HepG2 (cell line): ENCODE measurements around the gene ZBTB7B. TPM values are rescaled to one million over a fixed set of nuclear protein-coding genes. Genes with fewer than 3 reads are reported as not detected.

ENCODE experiments used
- CCAR2 ChIP-seq: fragments of 200-400 bp; formaldehyde crosslinking; optimal IDR thresholded peaks from 2 replicates; pipeline ENCODE3; 2018; ENCODE audit warnings: low read depth, mild to moderate bottlenecking, low read length, moderate library complexity
- DPF2 ChIP-seq: sonication (generic); formaldehyde crosslinking; IDR thresholded peaks from 2 replicates; pipeline ENCODE4 v1.4.0; 2020; ENCODE audit warnings: mild to moderate bottlenecking, low read depth, missing genetic modification reagents, borderline replicate concordance
- GABPB1 ChIP-seq: IDR thresholded peaks from 2 replicates; pipeline ENCODE4 v1.6.1; 2016; ENCODE audit warnings: mild to moderate bottlenecking, missing genetic modification reagents, moderate library complexity, missing compliant biosample characterization
- HIC2 ChIP-seq: sonication (generic); formaldehyde crosslinking; IDR thresholded peaks from 2 replicates; pipeline ENCODE4 v1.9.0; 2022; ENCODE audit warnings: low read depth, missing genetic modification reagents
- PCBP2 ChIP-seq: fragments of 200-400 bp; formaldehyde crosslinking; optimal IDR thresholded peaks from 2 replicates; pipeline ENCODE3; 2018; ENCODE audit warnings: low read length, low read depth; ENCODE audit not compliant: poor library complexity, severe bottlenecking
- PHF8 ChIP-seq: sonication (generic); formaldehyde crosslinking; IDR thresholded peaks from 2 replicates; pipeline ENCODE4 v1.5.0; 2020; ENCODE audit warnings: missing genetic modification reagents
- POLR2G ChIP-seq: fragments of 200-400 bp; formaldehyde crosslinking; IDR thresholded peaks from 2 replicates; pipeline ENCODE4 v1.6.1; 2018; ENCODE audit warnings: mild to moderate bottlenecking, low read depth, low read length, moderate library complexity
- PPARG ChIP-seq: conservative IDR thresholded peaks from 2 replicates; pipeline ENCODE4 v1.6.1; 2016; ENCODE audit warnings: missing biosample characterization, missing genetic modification reagents
- PTBP1 ChIP-seq: fragments of 200-400 bp; formaldehyde crosslinking; IDR thresholded peaks from 2 replicates; pipeline ENCODE4 v1.6.1; 2018; ENCODE audit warnings: low read length, low read depth; ENCODE audit not compliant: poor library complexity, severe bottlenecking
- SKI ChIP-seq: fragments of 450-650 bp; IDR thresholded peaks from one replicate; pipeline ENCODE4 v1.6.1; 2018; ENCODE audit warnings: mild to moderate bottlenecking; ENCODE audit not compliant: partially characterized antibody
- TAF1 ChIP-seq: sonication (generic); formaldehyde crosslinking; IDR thresholded peaks from 2 replicates; pipeline ENCODE4 v1.4.0; 2020; ENCODE audit warnings: missing genetic modification reagents
- TEAD3 ChIP-seq: optimal IDR thresholded peaks from 2 replicates; pipeline ENCODE3; 2016; ENCODE audit warnings: borderline replicate concordance
- THAP8 ChIP-seq: sonication (generic); formaldehyde crosslinking; IDR thresholded peaks from 2 replicates; pipeline ENCODE4 v1.5.1; 2020; ENCODE audit warnings: missing genetic modification reagents, mild to moderate bottlenecking, borderline replicate concordance
- XRCC5 ChIP-seq: fragments of 200-400 bp; formaldehyde crosslinking; optimal IDR thresholded peaks from 2 replicates; pipeline ENCODE3; 2017; ENCODE audit warnings: mild to moderate bottlenecking, low read length
- ZBTB37 ChIP-seq: sonication (generic); formaldehyde crosslinking; IDR thresholded peaks from 2 replicates; pipeline ENCODE4 v1.4.0; 2020; ENCODE audit warnings: mild to moderate bottlenecking, missing genetic modification reagents
- ZNF275 ChIP-seq: sonication (generic); formaldehyde crosslinking; IDR thresholded peaks from 2 replicates; pipeline ENCODE4 v1.8.0; 2022; ENCODE audit warnings: missing genetic modification reagents, mild to moderate bottlenecking, inconsistent platforms, borderline replicate concordance
- ZNF331 ChIP-seq: sonication (generic); formaldehyde crosslinking; IDR thresholded peaks from 2 replicates; pipeline ENCODE4 v1.4.0; 2020; ENCODE audit warnings: missing genetic modification reagents
- ZNF414 ChIP-seq: sonication (generic); formaldehyde crosslinking; IDR thresholded peaks from 2 replicates; pipeline ENCODE4 v1.5.0; 2020; ENCODE audit warnings: missing genetic modification reagents
- ZNF619 ChIP-seq: sonication (generic); formaldehyde crosslinking; IDR thresholded peaks from 2 replicates; pipeline ENCODE4 v1.4.0; 2020; ENCODE audit warnings: mild to moderate bottlenecking, missing genetic modification reagents
- ZNF761 ChIP-seq: sonication (generic); formaldehyde crosslinking; conservative IDR thresholded peaks from 2 replicates; pipeline ENCODE4 v1.4.0; 2020; ENCODE audit warnings: mild to moderate bottlenecking, missing genetic modification reagents
- polyA plus RNA-seq, 8 experiments: library from polyadenylated mRNA; depleted of rRNA in 3 of 8; stranded (reverse) in 7 of 8; unstranded in 1 of 8; fragments of >200 nt; fragmentation: Illumina TruSeq in 4 of 8; extraction: Trizol in 4 of 8; gene quantifications; 2 replicates each; pipeline versions ENCODE4 v1.2.1 to v1.2.3, GENCODE V29; 2011 to 2016; ENCODE audit warnings: low read depth in 4 of 8, missing spikeins in 1 of 8, mixed read lengths in 1 of 8; ENCODE audit not compliant: insufficient read depth in 1 of 8
- total RNA-seq, 5 experiments: library from RNA; depleted of rRNA; stranded (reverse); fragments of >200 nt; fragmentation: Illumina TruSeq; extraction: Trizol; gene quantifications; 2 replicates each; pipeline ENCODE4 v1.2.3, GENCODE V29; 2016; ENCODE audit warnings: low read depth in 1 of 5
- TF ChIP-seq, protein P1 (sequence below): sonication (generic); formaldehyde crosslinking; IDR thresholded peaks from 2 replicates; pipeline ENCODE4 v1.5.0; 2020; ENCODE audit warnings: mild to moderate bottlenecking, missing genetic modification reagents, moderate library complexity

ZBTB7B gene
- total and polyA plus RNA-seq, 2 of the 13 experiments (the other 11 are each of a cell fraction or from before 2014, with no cell fraction given) = 15.5 to 17.5 TPM

DNA sequence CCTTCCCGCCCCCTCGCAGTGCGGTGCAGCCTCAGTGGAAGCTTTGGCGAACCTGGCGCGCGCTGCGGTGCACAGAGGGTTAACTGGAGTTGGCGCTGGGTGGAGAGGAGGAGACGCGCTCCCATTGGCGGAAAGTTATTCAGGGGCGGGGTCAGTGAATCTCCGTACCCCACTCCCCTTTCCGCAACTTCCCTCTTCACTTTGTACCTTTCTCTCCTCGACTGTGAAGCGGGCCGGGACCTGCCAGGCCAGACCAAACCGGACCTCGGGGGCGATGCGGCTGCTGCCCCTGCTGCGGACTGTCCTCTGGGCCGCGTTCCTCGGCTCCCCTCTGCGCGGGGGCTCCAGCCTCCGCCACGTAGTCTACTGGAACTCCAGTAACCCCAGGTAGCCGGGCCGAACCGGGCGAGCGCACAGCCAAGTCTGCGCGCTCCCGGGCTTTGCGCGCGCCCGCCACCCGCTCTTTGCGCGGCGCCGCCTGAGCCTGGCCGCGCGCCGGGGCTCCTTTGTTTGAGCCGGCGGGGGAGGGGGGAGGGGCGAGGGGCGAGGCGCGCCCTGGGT, 61.0 kb downstream of the ZBTB7B start, which contains the start of gene EFNA4 (continued):
- TF ChIP-seq ZNF414 (CRISPR knock-in tag) (no peak), SKI (peak; percentile 17), PHF8 (CRISPR knock-in tag) (peak; percentile 88), TEAD3 (CRISPR knock-in tag) (peak; percentile 24), PCBP2 (no peak), ZNF275 (no peak), THAP8 (CRISPR knock-in tag) (no peak), ZNF331 (CRISPR knock-in tag) (no peak), TAF1 (peak; percentile 89), PPARG (peak; percentile 6; the same call in 1 of the 2 replicates), ZBTB37 (CRISPR knock-in tag) (no peak), GABPB1 (peak; percentile 61), ZNF761 (CRISPR knock-in tag) (no peak), POLR2G (peak; percentile 86), ZNF619 (CRISPR knock-in tag) (0 out of 2 replicates have a peak, but pooled peaks have one; percentile 24), XRCC5 (peak; percentile 30), PTBP1 (no peak), DPF2 (CRISPR knock-in tag) (no peak), CCAR2 (no peak), HIC2 (CRISPR knock-in tag) (no peak; the same call in 1 of the 2 replicates)
- TF ChIP-seq, protein P1, sequence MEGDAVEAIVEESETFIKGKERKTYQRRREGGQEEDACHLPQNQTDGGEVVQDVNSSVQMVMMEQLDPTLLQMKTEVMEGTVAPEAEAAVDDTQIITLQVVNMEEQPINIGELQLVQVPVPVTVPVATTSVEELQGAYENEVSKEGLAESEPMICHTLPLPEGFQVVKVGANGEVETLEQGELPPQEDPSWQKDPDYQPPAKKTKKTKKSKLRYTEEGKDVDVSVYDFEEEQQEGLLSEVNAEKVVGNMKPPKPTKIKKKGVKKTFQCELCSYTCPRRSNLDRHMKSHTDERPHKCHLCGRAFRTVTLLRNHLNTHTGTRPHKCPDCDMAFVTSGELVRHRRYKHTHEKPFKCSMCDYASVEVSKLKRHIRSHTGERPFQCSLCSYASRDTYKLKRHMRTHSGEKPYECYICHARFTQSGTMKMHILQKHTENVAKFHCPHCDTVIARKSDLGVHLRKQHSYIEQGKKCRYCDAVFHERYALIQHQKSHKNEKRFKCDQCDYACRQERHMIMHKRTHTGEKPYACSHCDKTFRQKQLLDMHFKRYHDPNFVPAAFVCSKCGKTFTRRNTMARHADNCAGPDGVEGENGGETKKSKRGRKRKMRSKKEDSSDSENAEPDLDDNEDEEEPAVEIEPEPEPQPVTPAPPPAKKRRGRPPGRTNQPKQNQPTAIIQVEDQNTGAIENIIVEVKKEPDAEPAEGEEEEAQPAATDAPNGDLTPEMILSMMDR (CRISPR knock-in tag) = no peak; the same call in 1 of the 2 replicates
